IMR-90 (cell line): ENCODE measurements around the gene CERK. TPM values are rescaled to one million over a fixed set of nuclear protein-coding genes. Genes with fewer than 3 reads are reported as not detected.

ENCODE experiments used
- ATAC-seq: fragments of 200-7000 bp; cut with Tn5 transposase; 2 replicates; pipeline ENCODE4 v1.9.1; 2020; ENCODE audit warnings: low read depth, mild to moderate bottlenecking, moderate library complexity
- BruUV-seq: library from RNA; stranded (reverse); fragments of 400-500 nt; replicated peaks from 2 replicates; lab custom pipeline; 2021; lab: Mats Ljungman, UMichigan
- CTCF ChIA-PET: fragments of 300-600 bp; formaldehyde crosslinking; extraction: SDS; loops from one replicate; lab custom pipeline; 2021; ENCODE audit warnings: antibody characterized with exemption; lab: Yijun Ruan, JAX
- POLR2A ChIA-PET: fragments of 300-600 bp; sonication (Branson Sonifier 250); formaldehyde crosslinking; loops from one replicate; lab custom pipeline; 2022; ENCODE audit warnings: antibody characterized with exemption; ENCODE audit not compliant: unreplicated experiment; lab: Charles Lee
- DNase-seq: peaks from one replicate; pipeline ENCODE4 v3.0.0; 2013
- H2AFZ ChIP-seq: replicated peaks from 2 replicates; pipeline ENCODE3; 2013; ENCODE audit warnings: low read length, mild to moderate bottlenecking; ENCODE audit not compliant: poor library complexity
- H2AK5ac ChIP-seq: 2 replicates; pipeline ENCODE4 v1.6.1; 2013; ENCODE audit warnings: low read depth, low read length, inconsistent platforms
- H2AK9ac ChIP-seq: replicated peaks from 2 replicates; pipeline ENCODE3; 2013; ENCODE audit warnings: mild to moderate bottlenecking, low read depth, low read length, moderate library complexity; ENCODE audit not compliant: poor library complexity
- H2BK120ac ChIP-seq: 2 replicates; pipeline ENCODE4 v1.6.1; 2013; ENCODE audit warnings: low read depth, low read length, inconsistent platforms
- H2BK15ac ChIP-seq: 3 replicates; pipeline ENCODE4 v1.6.1; 2013; ENCODE audit warnings: low read depth, low read length, inconsistent platforms
- H2BK20ac ChIP-seq: 2 replicates; pipeline ENCODE4 v1.6.1; 2013; ENCODE audit warnings: low read depth, mild to moderate bottlenecking, inconsistent platforms, low read length, moderate library complexity
- H2BK5ac ChIP-seq: 2 replicates; pipeline ENCODE4 v1.6.1; 2013; ENCODE audit warnings: mild to moderate bottlenecking, low read depth, low read length, inconsistent platforms; ENCODE audit not compliant: poor library complexity, severe bottlenecking
- H3K14ac ChIP-seq: replicated peaks from 2 replicates; pipeline ENCODE4 v1.6.1; 2013; ENCODE audit warnings: low read depth, low read length, inconsistent platforms
- H3K18ac ChIP-seq: 2 replicates; pipeline ENCODE4 v1.6.1; 2013; ENCODE audit warnings: low read depth, low read length, control low read depth
- H3K23ac ChIP-seq: 2 replicates; pipeline ENCODE4 v1.6.1; 2013; ENCODE audit warnings: low read depth, low read length, inconsistent platforms
- H3K27ac ChIP-seq: 2 replicates; pipeline ENCODE4 v1.5.1; 2013; ENCODE audit warnings: mild to moderate bottlenecking, control low read depth, low read length; ENCODE audit not compliant: insufficient read depth
- H3K27me3 ChIP-seq: 2 replicates; pipeline ENCODE4 v1.6.1; 2013; ENCODE audit warnings: low read length; ENCODE audit not compliant: control insufficient read depth, insufficient read depth
- H3K36me3 ChIP-seq: 2 replicates; pipeline ENCODE4 v1.6.1; 2013; ENCODE audit warnings: low read length, mixed read lengths; ENCODE audit not compliant: control insufficient read depth, insufficient read depth
- H3K4ac ChIP-seq: 2 replicates; pipeline ENCODE4 v1.6.1; 2013; ENCODE audit warnings: low read depth, low read length, inconsistent platforms
- H3K4me1 ChIP-seq: 2 replicates; pipeline ENCODE4 v1.6.1; 2013; ENCODE audit warnings: low read length, mixed read lengths; ENCODE audit not compliant: control insufficient read depth, insufficient read depth
- H3K4me2 ChIP-seq: 2 replicates; pipeline ENCODE4 v1.6.1; 2013; ENCODE audit warnings: low read depth, mild to moderate bottlenecking, control low read depth, low read length, moderate library complexity
- H3K4me3 ChIP-seq: 2 replicates; pipeline ENCODE4 v1.5.1; 2013; ENCODE audit warnings: low read depth, mild to moderate bottlenecking, control low read depth, low read length, moderate library complexity; ENCODE audit not compliant: insufficient read depth
- H3K56ac ChIP-seq: 2 replicates; pipeline ENCODE4 v1.6.1; 2013; ENCODE audit warnings: low read length, inconsistent platforms; ENCODE audit not compliant: insufficient read depth; ENCODE audit errors: extremely low read depth
- H3K79me1 ChIP-seq, 2 experiments: 2 replicates each; pipeline ENCODE4 v1.6.1; 2013; ENCODE audit warnings: low read length in 2 of 2, inconsistent platforms in 1 of 2, low read depth in 1 of 2
- H3K9ac ChIP-seq: 2 replicates; pipeline ENCODE4 v1.6.1; 2013; ENCODE audit warnings: low read depth, low read length, control low read depth
- H3K9me1 ChIP-seq: 2 replicates; pipeline ENCODE4 v1.6.1; 2013; ENCODE audit warnings: low read length, inconsistent platforms; ENCODE audit not compliant: insufficient read depth
- H3K9me3 ChIP-seq: 2 replicates; pipeline ENCODE4 v1.6.1; 2013; ENCODE audit warnings: low read length; ENCODE audit not compliant: control insufficient read depth, insufficient read depth
- H4K20me1 ChIP-seq: 2 replicates; pipeline ENCODE4 v1.6.1; 2013; ENCODE audit warnings: low read length, inconsistent platforms; ENCODE audit not compliant: insufficient read depth
- H4K5ac ChIP-seq: 2 replicates; pipeline ENCODE4 v1.6.1; 2013; ENCODE audit warnings: mild to moderate bottlenecking, low read depth, low read length, control low read depth
- H4K8ac ChIP-seq, 2 experiments: 2 replicates each; pipeline ENCODE4 v1.6.1; 2013; ENCODE audit warnings: low read depth in 2 of 2, low read length in 2 of 2, control low read depth in 1 of 2, inconsistent platforms in 1 of 2
- H4K91ac ChIP-seq: 2 replicates; pipeline ENCODE4 v1.6.1; 2013; ENCODE audit warnings: low read depth, low read length, inconsistent platforms; ENCODE audit not compliant: insufficient read depth
- BHLHE40 ChIP-seq: fragments of 150-350 bp; IDR thresholded peaks from 2 replicates; pipeline ENCODE4 v1.6.1; 2016; ENCODE audit warnings: mild to moderate bottlenecking, low read depth, low read length
- CEBPB ChIP-seq: IDR thresholded peaks from 2 replicates; pipeline ENCODE4 v1.6.1; 2012; ENCODE audit warnings: low read depth, low read length, improper control_type of control experiment
- CHD1 ChIP-seq: IDR thresholded peaks from 2 replicates; pipeline ENCODE4 v1.6.1; 2012; ENCODE audit warnings: low read depth, low read length, improper control_type of control experiment
- CTCF ChIP-seq: conservative IDR thresholded peaks from 2 replicates; pipeline ENCODE4 v1.5.1; 2012; ENCODE audit warnings: mild to moderate bottlenecking, low read depth, low read length, improper control_type of control experiment
- ELK1 ChIP-seq: fragments of 150-350 bp; IDR thresholded peaks from 2 replicates; pipeline ENCODE4 v1.6.1; 2016; ENCODE audit warnings: low read depth, mild to moderate bottlenecking, low read length, moderate library complexity, borderline replicate concordance
- MAFK ChIP-seq: IDR thresholded peaks from 2 replicates; pipeline ENCODE4 v1.6.1; 2012; ENCODE audit warnings: low read depth, low read length, improper control_type of control experiment
- MAZ ChIP-seq: IDR thresholded peaks from 2 replicates; pipeline ENCODE4 v1.6.1; 2012; ENCODE audit warnings: low read depth, mild to moderate bottlenecking, low read length, improper control_type of control experiment, moderate library complexity, borderline replicate concordance
- MXI1 ChIP-seq: IDR thresholded peaks from 2 replicates; pipeline ENCODE4 v1.6.1; 2012; ENCODE audit warnings: low read depth, mild to moderate bottlenecking, low read length, moderate library complexity, borderline replicate concordance
- NFE2L2 ChIP-seq: fragments of 150-350 bp; IDR thresholded peaks from 2 replicates; pipeline ENCODE4 v1.6.1; 2016; ENCODE audit warnings: low read depth, mild to moderate bottlenecking, low read length
- POLR2A ChIP-seq: IDR thresholded peaks from 2 replicates; pipeline ENCODE4 v1.6.1; 2012; ENCODE audit warnings: mild to moderate bottlenecking, low read depth, low read length
- RAD21 ChIP-seq: IDR thresholded peaks from 2 replicates; pipeline ENCODE4 v1.6.1; 2012; ENCODE audit warnings: low read length, improper control_type of control experiment
- RCOR1 ChIP-seq: IDR thresholded peaks from 2 replicates; pipeline ENCODE4 v1.6.1; 2012; ENCODE audit warnings: mild to moderate bottlenecking, low read length, improper control_type of control experiment; ENCODE audit not compliant: insufficient replicate concordance
- RFX5 ChIP-seq: IDR thresholded peaks from 2 replicates; pipeline ENCODE4 v1.8.0; 2012; ENCODE audit warnings: low read depth, mild to moderate bottlenecking, low read length, moderate library complexity
- SMC3 ChIP-seq: fragments of 150-350 bp; IDR thresholded peaks from 2 replicates; pipeline ENCODE4 v1.6.1; 2016; ENCODE audit warnings: low read depth, mild to moderate bottlenecking, antibody characterized with exemption, low read length, moderate library complexity
- USF2 ChIP-seq: fragments of 150-350 bp; IDR thresholded peaks from 2 replicates; pipeline ENCODE4 v1.6.1; 2017; ENCODE audit warnings: mild to moderate bottlenecking, antibody characterized with exemption, low read length, low read depth
- WGBS, 2 experiments: methylation state at CpG; one replicate each; pipeline versions ENCODE4 v1.1.5 to v1.1.7; 2013; ENCODE audit warnings: missing lambda C conversion rate in 2 of 2; ENCODE audit not compliant: insufficient read length in 1 of 2; ENCODE audit errors: extremely low coverage in 2 of 2; 5-methylcytosine and 5-hydroxymethylcytosine counted together
- dilution Hi-C: fragments of 300-500 bp; cut with HindIII; formaldehyde crosslinking; loops from one replicate; pipeline ENCODE4 v1.14.3; 2018; ENCODE audit warnings: low sequenced_read_pairs; ENCODE audit not compliant: unreplicated experiment
- in situ Hi-C: fragments of 300-500 bp; cut with MboI; formaldehyde crosslinking; loops from 3 replicates; pipeline ENCODE4 v1.14.3; 2019; ENCODE audit warnings: low sequenced_read_pairs, inconsistent platforms, mixed read lengths
- intact Hi-C: fragments of 100-400 bp; cut with micrococcal nuclease; formaldehyde crosslinking; loops from 2 replicates; pipeline ENCODE4 v1.10.0; 2022
- polyA plus RNA-seq, 3 experiments: library from polyadenylated mRNA; depleted of rRNA; stranded (reverse); fragments of >200 nt; gene quantifications; 2 replicates each; pipeline ENCODE4 v1.2.3, GENCODE V29; 2012; ENCODE audit warnings: low replicate concordance in 1 of 3
- total RNA-seq: library from RNA; depleted of rRNA; stranded (reverse); fragments of >200 nt; gene quantifications from 2 replicates; pipeline ENCODE4 v1.2.3, GENCODE V29; 2012

CERK gene
- total and polyA plus RNA-seq, 2 of the 4 experiments (the other 2 are of a cell fraction), result 25.3 to 38.7 TPM

- H4K20me1 ChIP-seq, result peaks cover 78% of the 10 kb centered on the region
- no peak overlapping the region for H3K4ac ChIP-seq
- no peak overlapping the region for H3K9ac ChIP-seq
- DNase-seq (no peak), ATAC-seq (no peak)
- peaks cover 23 to 89% of the 10 kb centered on the region in 2 experiments for H3K79me1 ChIP-seq
- ChIA-PET CTCF (no interaction called here), POLR2A (no interaction called here)
- H3K4me1 ChIP-seq, result peaks cover 7% of the 10 kb centered on the region
- H4K5ac ChIP-seq, result no peak overlapping the region
- no peak overlapping the region for H3K23ac ChIP-seq
- no peak overlapping the region for H3K4me3 ChIP-seq
- no peak overlapping the region for H4K8ac ChIP-seq
- in situ Hi-C loops (no loop called here), dilution Hi-C loops (no loop called here), intact Hi-C loops (no loop called here)
- no peak overlapping the region for H2BK20ac ChIP-seq
- no peak overlapping the region for H2AK9ac ChIP-seq
- H2AFZ ChIP-seq, result no peak overlapping the region
- no peak overlapping the region for H3K14ac ChIP-seq
- no peak overlapping the region for H3K56ac ChIP-seq
- H3K27ac ChIP-seq, result no peak overlapping the region
- no peaks in the 10 kb centered on the region for H3K9me3 ChIP-seq
- WGBS, 2 experiments, result 84% methylated on average over 17 of the region's 38 CpGs; no CpG with 5 or more reads in 1 of the 2 experiments
- no peak overlapping the region for H2AK5ac ChIP-seq
- no peak overlapping the region for H3K18ac ChIP-seq
- H3K9me1 ChIP-seq, result peaks cover 7% of the 10 kb centered on the region
- H2BK15ac ChIP-seq, result no peak overlapping the region
- no peak overlapping the region for H4K91ac ChIP-seq
- H3K4me2 ChIP-seq, result no peak overlapping the region
- H3K27me3 ChIP-seq, result no peaks in the 10 kb centered on the region
- peaks cover 31% of the 10 kb centered on the region for H3K36me3 ChIP-seq
- no peak overlapping the region for H2BK5ac ChIP-seq
- no peak overlapping the region for H2BK120ac ChIP-seq
- BruUV-seq, result no TSS peak
- TF ChIP-seq USF2, result no peak
- TF ChIP-seq MAFK, result no peak
- TF ChIP-seq CEBPB, result no peak
- no peak for TF ChIP-seq RFX5
- TF ChIP-seq BHLHE40, result no peak
- no peak for TF ChIP-seq MAZ
- TF ChIP-seq RCOR1, result no peak
- no peak for TF ChIP-seq POLR2A
- TF ChIP-seq SMC3, result no peak
- TF ChIP-seq CHD1, result no peak
- TF ChIP-seq RAD21, result no peak
- no peak for TF ChIP-seq NFE2L2
- no peak for TF ChIP-seq MXI1
- no peak for TF ChIP-seq CTCF
- no peak for TF ChIP-seq ELK1
Measured at GRCh38 chr22:46726066-46726985, 11.7 kb downstream of the CERK start.
